ENCODE measurements around the gene DDC. TPM values are rescaled to one million over a fixed set of nuclear protein-coding genes. Genes with fewer than 3 reads are reported as not detected.

Gene DDC
- total and polyA plus RNA-seq, 4 donors, result 27.2 to 74.9 (median 58.6) TPM

GRCh38 chr7:50612704-50613103 lies 47.5 kb upstream of the DDC start:
- 97% methylated on average over 5 of the region's 5 CpGs for WGBS

More at GRCh38 chr7:50612704-50613103, 47.5 kb upstream of the DDC start:
- no peak overlapping the region for H3K27ac ChIP-seq (ENCODE audit: low read depth in 1 of 2, low read length in 2 of 2)
- H3K9ac ChIP-seq (ENCODE audit: low read depth in 1 of 2, low read length in 2 of 2), result no peak overlapping the region
- no peak for DNase-seq (ENCODE audit: low spot score)
- peaks cover 6 to 32% (median 28%) of the 10 kb centered on the region in 4 donors for H3K4me1 ChIP-seq (ENCODE audit: control insufficient read depth in 4 of 4, insufficient read depth in 4 of 4, low read length in 3 of 4)
- TF ChIP-seq JUND (IDR thresholded peaks at IDR 0.05) (no peak), HNF4G (IDR thresholded peaks at IDR 0.05) (no peak), YY1 (IDR thresholded peaks at IDR 0.05) (no peak), GABPA (IDR thresholded peaks at IDR 0.05 in 1 of 2, conservative IDR thresholded peaks at IDR 0.05 in 1 of 2) (no peak), RXRA (IDR thresholded peaks at IDR 0.05) (no peak), FOXA2 (IDR thresholded peaks at IDR 0.05) (no peak), RAD21 (IDR thresholded peaks at IDR 0.05) (no peak), MAX (IDR thresholded peaks at IDR 0.05) (no peak), EGR1 (IDR thresholded peaks at IDR 0.05; ENCODE audit: low read depth in 2 of 2) (no peak), TAF1 (conservative IDR thresholded peaks at IDR 0.05) (no peak), ZBTB33 (IDR thresholded peaks at IDR 0.05) (no peak), HNF4A (conservative IDR thresholded peaks at IDR 0.05) (no peak), SP1 (IDR thresholded peaks at IDR 0.05) (no peak), NR2F2 (IDR thresholded peaks at IDR 0.05) (no peak), ATF3 (IDR thresholded peaks at IDR 0.05) (no peak), FOXA1 (IDR thresholded peaks at IDR 0.05) (no peak)
- TF ChIP-seq, protein P1, sequence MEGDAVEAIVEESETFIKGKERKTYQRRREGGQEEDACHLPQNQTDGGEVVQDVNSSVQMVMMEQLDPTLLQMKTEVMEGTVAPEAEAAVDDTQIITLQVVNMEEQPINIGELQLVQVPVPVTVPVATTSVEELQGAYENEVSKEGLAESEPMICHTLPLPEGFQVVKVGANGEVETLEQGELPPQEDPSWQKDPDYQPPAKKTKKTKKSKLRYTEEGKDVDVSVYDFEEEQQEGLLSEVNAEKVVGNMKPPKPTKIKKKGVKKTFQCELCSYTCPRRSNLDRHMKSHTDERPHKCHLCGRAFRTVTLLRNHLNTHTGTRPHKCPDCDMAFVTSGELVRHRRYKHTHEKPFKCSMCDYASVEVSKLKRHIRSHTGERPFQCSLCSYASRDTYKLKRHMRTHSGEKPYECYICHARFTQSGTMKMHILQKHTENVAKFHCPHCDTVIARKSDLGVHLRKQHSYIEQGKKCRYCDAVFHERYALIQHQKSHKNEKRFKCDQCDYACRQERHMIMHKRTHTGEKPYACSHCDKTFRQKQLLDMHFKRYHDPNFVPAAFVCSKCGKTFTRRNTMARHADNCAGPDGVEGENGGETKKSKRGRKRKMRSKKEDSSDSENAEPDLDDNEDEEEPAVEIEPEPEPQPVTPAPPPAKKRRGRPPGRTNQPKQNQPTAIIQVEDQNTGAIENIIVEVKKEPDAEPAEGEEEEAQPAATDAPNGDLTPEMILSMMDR (IDR thresholded peaks at IDR 0.05; ENCODE audit: low read depth, low read length, missing input control), result no peak
- TF ChIP-seq, protein P2, sequence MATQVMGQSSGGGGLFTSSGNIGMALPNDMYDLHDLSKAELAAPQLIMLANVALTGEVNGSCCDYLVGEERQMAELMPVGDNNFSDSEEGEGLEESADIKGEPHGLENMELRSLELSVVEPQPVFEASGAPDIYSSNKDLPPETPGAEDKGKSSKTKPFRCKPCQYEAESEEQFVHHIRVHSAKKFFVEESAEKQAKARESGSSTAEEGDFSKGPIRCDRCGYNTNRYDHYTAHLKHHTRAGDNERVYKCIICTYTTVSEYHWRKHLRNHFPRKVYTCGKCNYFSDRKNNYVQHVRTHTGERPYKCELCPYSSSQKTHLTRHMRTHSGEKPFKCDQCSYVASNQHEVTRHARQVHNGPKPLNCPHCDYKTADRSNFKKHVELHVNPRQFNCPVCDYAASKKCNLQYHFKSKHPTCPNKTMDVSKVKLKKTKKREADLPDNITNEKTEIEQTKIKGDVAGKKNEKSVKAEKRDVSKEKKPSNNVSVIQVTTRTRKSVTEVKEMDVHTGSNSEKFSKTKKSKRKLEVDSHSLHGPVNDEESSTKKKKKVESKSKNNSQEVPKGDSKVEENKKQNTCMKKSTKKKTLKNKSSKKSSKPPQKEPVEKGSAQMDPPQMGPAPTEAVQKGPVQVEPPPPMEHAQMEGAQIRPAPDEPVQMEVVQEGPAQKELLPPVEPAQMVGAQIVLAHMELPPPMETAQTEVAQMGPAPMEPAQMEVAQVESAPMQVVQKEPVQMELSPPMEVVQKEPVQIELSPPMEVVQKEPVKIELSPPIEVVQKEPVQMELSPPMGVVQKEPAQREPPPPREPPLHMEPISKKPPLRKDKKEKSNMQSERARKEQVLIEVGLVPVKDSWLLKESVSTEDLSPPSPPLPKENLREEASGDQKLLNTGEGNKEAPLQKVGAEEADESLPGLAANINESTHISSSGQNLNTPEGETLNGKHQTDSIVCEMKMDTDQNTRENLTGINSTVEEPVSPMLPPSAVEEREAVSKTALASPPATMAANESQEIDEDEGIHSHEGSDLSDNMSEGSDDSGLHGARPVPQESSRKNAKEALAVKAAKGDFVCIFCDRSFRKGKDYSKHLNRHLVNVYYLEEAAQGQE (IDR thresholded peaks at IDR 0.05), result no peak
- no peak overlapping the region for H3K4me3 ChIP-seq (ENCODE audit: low read depth in 1 of 3, low read length in 3 of 3)
- no peaks in the 10 kb centered on the region for H3K27me3 ChIP-seq (ENCODE audit: control insufficient read depth in 4 of 4, insufficient read depth in 4 of 4, low read length in 3 of 4)
- H3K9me3 ChIP-seq (ENCODE audit: control insufficient read depth in 4 of 4, low read length in 3 of 4), result no peaks in the 10 kb centered on the region
- H3K36me3 ChIP-seq (ENCODE audit: control insufficient read depth in 4 of 4, insufficient read depth in 3 of 4, low read depth in 1 of 4, low read length in 3 of 4), result peaks cover 3 to 28% (median 16%) of the 10 kb centered on the region in 4 donors
